ENCODE measurements around the gene AFMID.

AFMID gene

GRCh38 chr17:78143214-78144146, 43.7 kb upstream of the AFMID start:
- Histone ChIP-seq H3K9me3 (ENCODE audit: insufficient read depth, low read depth, low read length) (no peaks in the 10 kb centered on the region), H3K4me2 (ENCODE audit: low read depth, low read length, poor library complexity, severe bottlenecking) (no peak overlapping the region), H3K79me2 (ENCODE audit: insufficient read depth, low read length) (no peaks in the 10 kb centered on the region), H3F3A (ENCODE audit: low read depth) (peaks cover 3% of the 10 kb centered on the region; the same call in 1 of the 2 replicates), H4K20me1 (ENCODE audit: insufficient read depth, low read length, poor library complexity, severe bottlenecking) (peaks cover 8% of the 10 kb centered on the region), H3K4me1 (ENCODE audit: insufficient read depth, low read length, poor library complexity, severe bottlenecking) (no peaks in the 10 kb centered on the region), H3K9ac (ENCODE audit: low read depth, low read length, poor library complexity, severe bottlenecking) (no peak overlapping the region), H2AFZ (ENCODE audit: low read length) (no peak overlapping the region), H3K4me3 (ENCODE audit: low read length, poor library complexity, severe bottlenecking) (no peak overlapping the region), H3K36me3 (ENCODE audit: insufficient read depth, low read length) (no peaks in the 10 kb centered on the region), H3K27me3 (ENCODE audit: insufficient read depth, low read length, poor library complexity, severe bottlenecking) (no peaks in the 10 kb centered on the region), H3K9me2 (replicated peaks; ENCODE audit: low read depth, low read length) (no peaks in the 10 kb centered on the region)
- TF ChIP-seq CTCF (conservative IDR thresholded peaks at IDR 0.05; ENCODE audit: low read length), result no peak
- TF ChIP-seq EZH2phosphoT487 (IDR thresholded peaks at IDR 0.05; ENCODE audit: borderline replicate concordance), result no peak

GRCh38 chr17:78144147-78144719, 42.9 kb upstream of the AFMID start:
- peaks cover 3% of the 10 kb centered on the region for H4K20me1 ChIP-seq (ENCODE audit: insufficient read depth, low read length, poor library complexity, severe bottlenecking)
- H3K36me3 ChIP-seq (ENCODE audit: insufficient read depth, low read length), result no peaks in the 10 kb centered on the region
- H3K27me3 ChIP-seq (ENCODE audit: insufficient read depth, low read length, poor library complexity, severe bottlenecking), result no peaks in the 10 kb centered on the region
- H3K79me2 ChIP-seq (ENCODE audit: insufficient read depth, low read length), result no peaks in the 10 kb centered on the region
- no peaks in the 10 kb centered on the region for H3K9me3 ChIP-seq (ENCODE audit: insufficient read depth, low read depth, low read length)
- no peak overlapping the region for H3K4me3 ChIP-seq (ENCODE audit: low read length, poor library complexity, severe bottlenecking)
- no peak for TF ChIP-seq EZH2phosphoT487 (IDR thresholded peaks at IDR 0.05; ENCODE audit: borderline replicate concordance)
- TF ChIP-seq CTCF (conservative IDR thresholded peaks at IDR 0.05; ENCODE audit: low read length), result no peak
- peaks cover 3% of the 10 kb centered on the region; the same call in 1 of the 2 replicates for H3F3A ChIP-seq (ENCODE audit: low read depth)
- no peak overlapping the region for H2AFZ ChIP-seq (ENCODE audit: low read length)
- no peaks in the 10 kb centered on the region for H3K4me1 ChIP-seq (ENCODE audit: insufficient read depth, low read length, poor library complexity, severe bottlenecking)
- H3K9ac ChIP-seq (ENCODE audit: low read depth, low read length, poor library complexity, severe bottlenecking), result no peak overlapping the region
- H3K4me2 ChIP-seq (ENCODE audit: low read depth, low read length, poor library complexity, severe bottlenecking), result no peak overlapping the region
- H3K9me2 ChIP-seq (replicated peaks; ENCODE audit: low read depth, low read length), result no peaks in the 10 kb centered on the region

GRCh38 chr17:78144736-78145641, 42.2 kb upstream of the AFMID start:
- H3K9me2 ChIP-seq (replicated peaks; ENCODE audit: low read depth, low read length), result no peaks in the 10 kb centered on the region
- no peaks in the 10 kb centered on the region for H3K79me2 ChIP-seq (ENCODE audit: insufficient read depth, low read length)
- H3K36me3 ChIP-seq (ENCODE audit: insufficient read depth, low read length), result no peaks in the 10 kb centered on the region
- H3K9me3 ChIP-seq (ENCODE audit: insufficient read depth, low read depth, low read length), result no peaks in the 10 kb centered on the region
- no peak for TF ChIP-seq CTCF (conservative IDR thresholded peaks at IDR 0.05; ENCODE audit: low read length)
- no peak for TF ChIP-seq EZH2phosphoT487 (IDR thresholded peaks at IDR 0.05; ENCODE audit: borderline replicate concordance)
- H4K20me1 ChIP-seq (ENCODE audit: insufficient read depth, low read length, poor library complexity, severe bottlenecking), result peaks cover 3% of the 10 kb centered on the region
- H3K4me3 ChIP-seq (ENCODE audit: low read length, poor library complexity, severe bottlenecking), result no peak overlapping the region
- H3K4me1 ChIP-seq (ENCODE audit: insufficient read depth, low read length, poor library complexity, severe bottlenecking), result no peaks in the 10 kb centered on the region
- H3K4me2 ChIP-seq (ENCODE audit: low read depth, low read length, poor library complexity, severe bottlenecking), result no peak overlapping the region
- no peak overlapping the region for H2AFZ ChIP-seq (ENCODE audit: low read length)
- H3K9ac ChIP-seq (ENCODE audit: low read depth, low read length, poor library complexity, severe bottlenecking), result no peak overlapping the region
- H3F3A ChIP-seq (ENCODE audit: low read depth), result peaks cover 2% of the 10 kb centered on the region; the same call in 1 of the 2 replicates
- H3K27me3 ChIP-seq (ENCODE audit: insufficient read depth, low read length, poor library complexity, severe bottlenecking), result no peaks in the 10 kb centered on the region
